Liver (tissue), 9 donors: ENCODE measurements around the gene BEND3. TPM values are rescaled to one million over a fixed set of nuclear protein-coding genes. Genes with fewer than 3 reads are reported as not detected.

Experiments
- DNase-seq: peaks from one replicate; pipeline ENCODE4 v3.0.0-alpha.2; 2017; ENCODE audit warnings: low spot score
- H3K27ac ChIP-seq, 2 donors: one replicate each; pipeline ENCODE4 v1.7.0; 2013; ENCODE audit warnings: inconsistent platforms in 2 of 2, low read length in 2 of 2, control low read depth in 1 of 2, low read depth in 1 of 2, mild to moderate bottlenecking in 1 of 2
- H3K27me3 ChIP-seq, 4 donors: one replicate each; pipeline versions ENCODE4 v1.6.1 to v1.7.0; 2013; ENCODE audit warnings: low read length in 3 of 4, inconsistent platforms in 1 of 4, mild to moderate bottlenecking in 1 of 4, moderate library complexity in 1 of 4; ENCODE audit not compliant: control insufficient read depth in 4 of 4, insufficient read depth in 4 of 4
- H3K36me3 ChIP-seq, 4 donors: one replicate each; pipeline versions ENCODE4 v1.6.1 to v1.7.0; 2013; ENCODE audit warnings: low read length in 3 of 4, mild to moderate bottlenecking in 3 of 4, low read depth in 1 of 4, moderate library complexity in 1 of 4; ENCODE audit not compliant: control insufficient read depth in 4 of 4, insufficient read depth in 3 of 4
- H3K4me1 ChIP-seq, 4 donors: one replicate each; pipeline versions ENCODE4 v1.6.1 to v1.7.0; 2013; ENCODE audit warnings: low read length in 3 of 4, mild to moderate bottlenecking in 3 of 4, moderate library complexity in 1 of 4; ENCODE audit not compliant: control insufficient read depth in 4 of 4, insufficient read depth in 4 of 4
- H3K4me3 ChIP-seq, 3 donors: one replicate each; pipeline versions ENCODE4 v1.6.1 to v1.7.0; 2013; ENCODE audit warnings: low read length in 3 of 3, control low read depth in 1 of 3, low read depth in 1 of 3, mild to moderate bottlenecking in 1 of 3
- H3K9ac ChIP-seq, 2 donors: one replicate each; pipeline ENCODE4 v1.7.0; 2013; ENCODE audit warnings: low read length in 2 of 2, mild to moderate bottlenecking in 2 of 2, moderate library complexity in 2 of 2, control low read depth in 1 of 2, low read depth in 1 of 2
- H3K9me3 ChIP-seq, 4 donors: one replicate each; pipeline versions ENCODE4 v1.6.1 to v1.7.0; 2013; ENCODE audit warnings: low read length in 3 of 4; ENCODE audit not compliant: control insufficient read depth in 4 of 4
- JUND ChIP-seq, 2 donors: IDR thresholded peaks; 2 replicates each; pipeline ENCODE4 v1.6.1; 2016; ENCODE audit warnings: antibody characterized with exemption in 2 of 2
- NR2F2 ChIP-seq: IDR thresholded peaks from 2 replicates; pipeline ENCODE4 v1.6.1; 2016; ENCODE audit warnings: antibody characterized with exemption
- RAD21 ChIP-seq, 2 donors: IDR thresholded peaks; 2 replicates each; pipeline ENCODE4 v1.6.1; 2016; ENCODE audit warnings: antibody characterized with exemption in 2 of 2, mild to moderate bottlenecking in 2 of 2
- SP1 ChIP-seq: IDR thresholded peaks from 2 replicates; pipeline ENCODE4 v1.6.1; 2018; ENCODE audit warnings: antibody characterized with exemption, mild to moderate bottlenecking
- WGBS: extraction: QIAGEN DNeasy Blood & Tissue Kit; methylation state at CpG from one replicate; pipeline ENCODE4 v1.1.7; 2013; 5-methylcytosine and 5-hydroxymethylcytosine counted together
- polyA plus RNA-seq, 2 donors: library from polyadenylated mRNA; stranded (reverse) in 1 of 2; unstranded in 1 of 2; fragments of 200-250 nt in 1 of 2; fragments of >200 nt in 1 of 2; fragmentation: Nextera tagmentation in 1 of 2; extraction: Ambion mirVana in 1 of 2; gene quantifications; one replicate each; pipeline versions ENCODE4 v1.2.1 to v1.2.3, GENCODE V29; 2013 to 2015
- total RNA-seq, 2 donors: library from RNA; depleted of rRNA; stranded (reverse); fragments of >200 nt; gene quantifications; one replicate each; pipeline ENCODE4 v1.2.3, GENCODE V29; 2014
- TF ChIP-seq, protein P1 (sequence below): IDR thresholded peaks from 2 replicates; pipeline ENCODE4 v1.6.1; 2016; ENCODE audit warnings: antibody characterized with exemption
- TF ChIP-seq, protein P2 (sequence below): IDR thresholded peaks from 2 replicates; pipeline ENCODE4 v1.6.1; 2016; ENCODE audit warnings: antibody characterized with exemption
- TF ChIP-seq, protein P3 (sequence below): IDR thresholded peaks from 2 replicates; pipeline ENCODE4 v1.6.1; 2016; ENCODE audit warnings: antibody characterized with exemption, mild to moderate bottlenecking
- TF ChIP-seq, protein P4 (sequence below): fragments of 150-350 bp; IDR thresholded peaks from 2 replicates; pipeline ENCODE4 v1.5.1; 2017; ENCODE audit warnings: improper control_type of control experiment, low read depth, low read length; ENCODE audit not compliant: missing input control
- donor health status: healthy.
- donor health status: healthy.
- donor health status: healthy.
- donor health status: healthy.
- donor health status: healthy.

The BEND3 gene
- total and polyA plus RNA-seq, 4 donors: 0.47 to 1.7 (median 1.2) TPM

DNA sequence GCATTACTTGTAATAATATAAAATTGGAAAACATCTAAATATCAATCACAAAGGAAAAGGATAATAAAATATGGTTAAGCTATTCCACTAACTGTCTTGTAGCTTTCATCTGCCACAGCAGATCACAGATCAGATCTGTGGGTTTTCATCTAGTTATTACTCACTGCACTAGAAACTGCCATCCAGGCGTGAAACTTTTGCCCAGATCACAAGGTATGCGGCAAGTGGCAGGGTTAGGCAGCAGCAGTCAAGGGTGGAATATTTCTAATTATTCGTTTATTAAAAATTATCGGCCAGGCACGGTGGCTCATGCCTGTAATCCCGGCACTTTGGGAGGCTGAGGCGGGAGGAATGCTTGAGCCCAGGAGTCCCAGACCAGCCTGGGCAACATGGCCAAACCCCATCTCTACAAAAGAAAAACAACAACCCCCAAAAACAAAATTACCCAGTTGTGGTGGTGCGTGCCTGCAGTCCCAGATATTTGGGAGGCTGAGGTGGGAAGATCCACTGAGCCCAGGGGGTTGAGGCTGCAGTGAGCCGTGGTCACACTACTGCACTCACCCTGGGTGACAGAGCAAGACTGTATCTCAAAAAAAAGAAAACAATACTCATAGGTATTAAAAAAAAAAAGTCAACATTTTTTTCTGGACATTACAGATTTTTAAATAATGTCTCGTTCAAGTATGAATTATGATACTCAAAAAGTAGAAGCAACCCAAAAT lies 32.1 kb downstream of the BEND3 start (continued):
- TF ChIP-seq, protein P1, sequence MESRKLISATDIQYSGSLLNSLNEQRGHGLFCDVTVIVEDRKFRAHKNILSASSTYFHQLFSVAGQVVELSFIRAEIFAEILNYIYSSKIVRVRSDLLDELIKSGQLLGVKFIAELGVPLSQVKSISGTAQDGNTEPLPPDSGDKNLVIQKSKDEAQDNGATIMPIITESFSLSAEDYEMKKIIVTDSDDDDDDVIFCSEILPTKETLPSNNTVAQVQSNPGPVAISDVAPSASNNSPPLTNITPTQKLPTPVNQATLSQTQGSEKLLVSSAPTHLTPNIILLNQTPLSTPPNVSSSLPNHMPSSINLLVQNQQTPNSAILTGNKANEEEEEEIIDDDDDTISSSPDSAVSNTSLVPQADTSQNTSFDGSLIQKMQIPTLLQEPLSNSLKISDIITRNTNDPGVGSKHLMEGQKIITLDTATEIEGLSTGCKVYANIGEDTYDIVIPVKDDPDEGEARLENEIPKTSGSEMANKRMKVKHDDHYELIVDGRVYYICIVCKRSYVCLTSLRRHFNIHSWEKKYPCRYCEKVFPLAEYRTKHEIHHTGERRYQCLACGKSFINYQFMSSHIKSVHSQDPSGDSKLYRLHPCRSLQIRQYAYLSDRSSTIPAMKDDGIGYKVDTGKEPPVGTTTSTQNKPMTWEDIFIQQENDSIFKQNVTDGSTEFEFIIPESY: no peak
- TF ChIP-seq, protein P2, sequence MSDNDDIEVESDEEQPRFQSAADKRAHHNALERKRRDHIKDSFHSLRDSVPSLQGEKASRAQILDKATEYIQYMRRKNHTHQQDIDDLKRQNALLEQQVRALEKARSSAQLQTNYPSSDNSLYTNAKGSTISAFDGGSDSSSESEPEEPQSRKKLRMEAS: no peak

DNA sequence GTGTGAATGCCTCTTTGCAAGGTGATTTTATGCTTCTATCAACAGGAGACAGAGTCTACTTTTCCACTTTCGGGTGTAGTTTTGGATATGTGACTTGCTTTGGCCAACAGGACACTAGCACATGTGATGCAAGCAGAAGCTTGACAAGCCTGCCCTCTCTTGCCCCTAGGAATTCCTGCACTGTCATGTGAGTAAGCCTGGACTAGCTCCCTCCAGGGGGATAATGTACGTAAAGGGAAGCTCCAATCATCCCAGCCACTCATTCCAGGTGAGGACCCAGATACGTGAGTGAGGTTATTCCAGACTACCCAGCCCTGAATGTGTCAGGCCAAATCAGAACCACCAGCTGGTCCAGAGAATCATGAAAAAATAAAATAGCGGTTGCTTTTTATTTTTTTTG lies 33.3 kb downstream of the BEND3 start:
- no peaks in the 10 kb centered on the region for H3K9me3 ChIP-seq
- no peaks in the 10 kb centered on the region for H3K36me3 ChIP-seq
- no peak for DNase-seq
- 64% methylated on average over 4 of the region's 4 CpGs for WGBS
- no peaks in the 10 kb centered on the region for H3K27me3 ChIP-seq
- H3K4me3 ChIP-seq: no peak overlapping the region
- TF ChIP-seq RAD21 (IDR thresholded peaks at IDR 0.05): peak in 1 of 2 donors; percentile 7
- no peak for TF ChIP-seq SP1
- H3K9ac ChIP-seq: no peak overlapping the region
- H3K27ac ChIP-seq: no peak overlapping the region
- no peaks in the 10 kb centered on the region for H3K4me1 ChIP-seq

DNA sequence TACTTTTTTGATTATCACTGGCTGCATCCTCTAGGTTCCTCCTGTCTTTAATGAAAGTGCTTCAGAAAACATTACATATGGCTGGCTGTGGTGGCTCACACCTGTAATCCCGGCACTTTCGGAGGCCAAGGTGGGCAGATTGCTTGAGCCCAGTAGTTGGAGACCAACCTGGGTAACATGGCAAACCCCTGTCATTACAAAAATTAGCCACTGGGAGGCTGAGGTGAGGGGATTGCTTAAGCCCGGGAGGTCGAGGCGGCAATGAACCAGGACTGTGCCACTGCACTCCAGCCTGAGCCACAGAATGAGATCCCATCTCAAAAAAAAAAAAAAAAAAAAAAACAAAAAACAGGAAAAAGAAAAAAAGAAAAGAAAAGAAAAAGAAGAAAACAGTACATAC lies 35.3 kb downstream of the BEND3 start:
- H3K9ac ChIP-seq: no peak overlapping the region
- H3K4me3 ChIP-seq: no peak overlapping the region
- TF ChIP-seq RAD21 (IDR thresholded peaks at IDR 0.05): peak in 1 of 2 donors; percentile 44
- no peak for TF ChIP-seq NR2F2
- TF ChIP-seq, protein P1: no peak
- TF ChIP-seq, protein P3, sequence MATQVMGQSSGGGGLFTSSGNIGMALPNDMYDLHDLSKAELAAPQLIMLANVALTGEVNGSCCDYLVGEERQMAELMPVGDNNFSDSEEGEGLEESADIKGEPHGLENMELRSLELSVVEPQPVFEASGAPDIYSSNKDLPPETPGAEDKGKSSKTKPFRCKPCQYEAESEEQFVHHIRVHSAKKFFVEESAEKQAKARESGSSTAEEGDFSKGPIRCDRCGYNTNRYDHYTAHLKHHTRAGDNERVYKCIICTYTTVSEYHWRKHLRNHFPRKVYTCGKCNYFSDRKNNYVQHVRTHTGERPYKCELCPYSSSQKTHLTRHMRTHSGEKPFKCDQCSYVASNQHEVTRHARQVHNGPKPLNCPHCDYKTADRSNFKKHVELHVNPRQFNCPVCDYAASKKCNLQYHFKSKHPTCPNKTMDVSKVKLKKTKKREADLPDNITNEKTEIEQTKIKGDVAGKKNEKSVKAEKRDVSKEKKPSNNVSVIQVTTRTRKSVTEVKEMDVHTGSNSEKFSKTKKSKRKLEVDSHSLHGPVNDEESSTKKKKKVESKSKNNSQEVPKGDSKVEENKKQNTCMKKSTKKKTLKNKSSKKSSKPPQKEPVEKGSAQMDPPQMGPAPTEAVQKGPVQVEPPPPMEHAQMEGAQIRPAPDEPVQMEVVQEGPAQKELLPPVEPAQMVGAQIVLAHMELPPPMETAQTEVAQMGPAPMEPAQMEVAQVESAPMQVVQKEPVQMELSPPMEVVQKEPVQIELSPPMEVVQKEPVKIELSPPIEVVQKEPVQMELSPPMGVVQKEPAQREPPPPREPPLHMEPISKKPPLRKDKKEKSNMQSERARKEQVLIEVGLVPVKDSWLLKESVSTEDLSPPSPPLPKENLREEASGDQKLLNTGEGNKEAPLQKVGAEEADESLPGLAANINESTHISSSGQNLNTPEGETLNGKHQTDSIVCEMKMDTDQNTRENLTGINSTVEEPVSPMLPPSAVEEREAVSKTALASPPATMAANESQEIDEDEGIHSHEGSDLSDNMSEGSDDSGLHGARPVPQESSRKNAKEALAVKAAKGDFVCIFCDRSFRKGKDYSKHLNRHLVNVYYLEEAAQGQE: no peak
- TF ChIP-seq, protein P4, sequence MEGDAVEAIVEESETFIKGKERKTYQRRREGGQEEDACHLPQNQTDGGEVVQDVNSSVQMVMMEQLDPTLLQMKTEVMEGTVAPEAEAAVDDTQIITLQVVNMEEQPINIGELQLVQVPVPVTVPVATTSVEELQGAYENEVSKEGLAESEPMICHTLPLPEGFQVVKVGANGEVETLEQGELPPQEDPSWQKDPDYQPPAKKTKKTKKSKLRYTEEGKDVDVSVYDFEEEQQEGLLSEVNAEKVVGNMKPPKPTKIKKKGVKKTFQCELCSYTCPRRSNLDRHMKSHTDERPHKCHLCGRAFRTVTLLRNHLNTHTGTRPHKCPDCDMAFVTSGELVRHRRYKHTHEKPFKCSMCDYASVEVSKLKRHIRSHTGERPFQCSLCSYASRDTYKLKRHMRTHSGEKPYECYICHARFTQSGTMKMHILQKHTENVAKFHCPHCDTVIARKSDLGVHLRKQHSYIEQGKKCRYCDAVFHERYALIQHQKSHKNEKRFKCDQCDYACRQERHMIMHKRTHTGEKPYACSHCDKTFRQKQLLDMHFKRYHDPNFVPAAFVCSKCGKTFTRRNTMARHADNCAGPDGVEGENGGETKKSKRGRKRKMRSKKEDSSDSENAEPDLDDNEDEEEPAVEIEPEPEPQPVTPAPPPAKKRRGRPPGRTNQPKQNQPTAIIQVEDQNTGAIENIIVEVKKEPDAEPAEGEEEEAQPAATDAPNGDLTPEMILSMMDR: peak; percentile 24
- no peak for TF ChIP-seq JUND (IDR thresholded peaks at IDR 0.05)
- TF ChIP-seq SP1: no peak
- H3K9me3 ChIP-seq: no peaks in the 10 kb centered on the region
- no peaks in the 10 kb centered on the region for H3K4me1 ChIP-seq
- 80% methylated on average over 5 of the region's 5 CpGs for WGBS
- H3K36me3 ChIP-seq: no peaks in the 10 kb centered on the region
- no peak for DNase-seq
- H3K27me3 ChIP-seq: no peaks in the 10 kb centered on the region
- no peak overlapping the region for H3K27ac ChIP-seq
